ENCODE data around the gene TMEM198.

TMEM198 gene

DNA sequence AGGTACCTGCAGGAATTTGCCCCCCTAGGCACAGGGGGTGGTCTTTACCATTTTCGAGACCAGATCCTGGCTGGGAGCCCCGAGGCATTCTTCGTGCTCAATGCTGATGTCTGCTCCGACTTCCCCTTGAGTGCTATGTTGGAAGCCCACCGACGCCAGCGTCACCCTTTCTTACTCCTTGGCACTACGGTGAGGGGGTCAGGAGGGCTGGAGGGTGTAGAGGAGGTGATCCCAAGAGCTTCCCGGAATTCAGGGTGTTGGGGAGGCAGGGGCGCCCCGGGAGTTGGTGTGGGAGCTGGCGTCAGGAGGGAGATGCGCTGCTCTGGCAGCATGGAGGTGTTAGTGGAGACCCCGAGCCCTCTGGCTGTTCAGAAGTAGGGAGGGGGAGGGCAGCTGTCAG, 42.0 kb upstream of the TMEM198 start:
- peaks cover 20% of the 10 kb centered on the region for H3K4me1 ChIP-seq (ENCODE audit: control insufficient read depth, insufficient read depth, low read length)

DNA sequence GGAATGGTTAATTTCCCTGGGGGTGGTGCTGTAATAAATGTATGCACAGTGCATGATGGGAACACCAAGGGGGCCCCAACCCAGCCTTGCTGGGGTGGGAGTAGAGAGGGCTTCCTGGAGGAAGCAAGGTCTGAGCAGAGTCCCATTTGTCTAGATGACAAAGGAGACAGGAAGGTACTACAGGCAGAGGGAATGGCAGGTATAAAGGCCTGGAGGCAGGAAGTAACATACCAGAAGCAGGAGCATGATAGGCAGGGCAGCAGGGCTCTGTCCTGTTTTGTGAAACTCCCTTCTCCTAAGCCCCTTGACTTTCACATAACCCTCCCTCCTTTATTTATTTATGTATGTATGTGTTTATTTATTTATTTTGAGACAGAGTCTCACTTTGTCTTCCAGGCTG, 41.2 kb upstream of the TMEM198 start:
- peaks cover 25% of the 10 kb centered on the region for H3K4me1 ChIP-seq (ENCODE audit: control insufficient read depth, insufficient read depth, low read length)
- no peak overlapping the region for H3K9ac ChIP-seq (ENCODE audit: low read depth, low read length)
- peaks cover 2% of the 10 kb centered on the region for H3K27me3 ChIP-seq (ENCODE audit: control insufficient read depth, insufficient read depth, low read length)
- no peak overlapping the region for H3K4me3 ChIP-seq (ENCODE audit: low read depth, low read length)
- no peaks in the 10 kb centered on the region for H3K9me3 ChIP-seq (ENCODE audit: control insufficient read depth, insufficient read depth, low read length)
- peaks cover 29% of the 10 kb centered on the region for H3K36me3 ChIP-seq (ENCODE audit: control insufficient read depth, insufficient read depth, low read length)

More for the DNA sequence above, 42.0 kb upstream of the TMEM198 start:
- no peaks in the 10 kb centered on the region for H3K9me3 ChIP-seq (ENCODE audit: control insufficient read depth, insufficient read depth, low read length)
- H3K27me3 ChIP-seq (ENCODE audit: control insufficient read depth, insufficient read depth, low read length), result peaks cover 9% of the 10 kb centered on the region
- no peak overlapping the region for H3K4me3 ChIP-seq (ENCODE audit: low read depth, low read length)
- H3K9ac ChIP-seq (ENCODE audit: low read depth, low read length), result no peak overlapping the region
- H3K36me3 ChIP-seq (ENCODE audit: control insufficient read depth, insufficient read depth, low read length), result peaks cover 29% of the 10 kb centered on the region

- Histone ChIP-seq H3K27me3 (ENCODE audit: control insufficient read depth, insufficient read depth, low read length) (no peaks in the 10 kb centered on the region), H3K4me3 (ENCODE audit: low read depth, low read length) (no peak overlapping the region), H3K9ac (ENCODE audit: low read depth, low read length) (no peak overlapping the region), H3K9me3 (ENCODE audit: control insufficient read depth, insufficient read depth, low read length) (no peaks in the 10 kb centered on the region), H3K4me1 (ENCODE audit: control insufficient read depth, insufficient read depth, low read length) (peaks cover 19% of the 10 kb centered on the region), H3K36me3 (ENCODE audit: control insufficient read depth, insufficient read depth, low read length) (peaks cover 29% of the 10 kb centered on the region)
Observed at GRCh38 chr2:219505585-219505984, 38.2 kb upstream of the TMEM198 start.

GRCh38 chr2:219506153-219506801, 37.6 kb upstream of the TMEM198 start:
- Histone ChIP-seq H3K9ac (ENCODE audit: low read depth, low read length) (peak overlapping the region; percentile 74), H3K9me3 (ENCODE audit: control insufficient read depth, insufficient read depth, low read length) (no peaks in the 10 kb centered on the region), H3K27me3 (ENCODE audit: control insufficient read depth, insufficient read depth, low read length) (no peaks in the 10 kb centered on the region), H3K4me1 (ENCODE audit: control insufficient read depth, insufficient read depth, low read length) (peaks cover 22% of the 10 kb centered on the region), H3K4me3 (ENCODE audit: low read depth, low read length) (peak overlapping the region; percentile 8), H3K36me3 (ENCODE audit: control insufficient read depth, insufficient read depth, low read length) (peaks cover 29% of the 10 kb centered on the region)

GRCh38 chr2:219506802-219507526, 36.9 kb upstream of the TMEM198 start:
- Histone ChIP-seq H3K36me3 (ENCODE audit: control insufficient read depth, insufficient read depth, low read length) (peaks cover 29% of the 10 kb centered on the region), H3K9me3 (ENCODE audit: control insufficient read depth, insufficient read depth, low read length) (no peaks in the 10 kb centered on the region), H3K4me3 (ENCODE audit: low read depth, low read length) (peak overlapping the region; percentile 8), H3K4me1 (ENCODE audit: control insufficient read depth, insufficient read depth, low read length) (peaks cover 22% of the 10 kb centered on the region), H3K9ac (ENCODE audit: low read depth, low read length) (peak overlapping the region; percentile 74), H3K27me3 (ENCODE audit: control insufficient read depth, insufficient read depth, low read length) (peaks cover 3% of the 10 kb centered on the region)

DNA sequence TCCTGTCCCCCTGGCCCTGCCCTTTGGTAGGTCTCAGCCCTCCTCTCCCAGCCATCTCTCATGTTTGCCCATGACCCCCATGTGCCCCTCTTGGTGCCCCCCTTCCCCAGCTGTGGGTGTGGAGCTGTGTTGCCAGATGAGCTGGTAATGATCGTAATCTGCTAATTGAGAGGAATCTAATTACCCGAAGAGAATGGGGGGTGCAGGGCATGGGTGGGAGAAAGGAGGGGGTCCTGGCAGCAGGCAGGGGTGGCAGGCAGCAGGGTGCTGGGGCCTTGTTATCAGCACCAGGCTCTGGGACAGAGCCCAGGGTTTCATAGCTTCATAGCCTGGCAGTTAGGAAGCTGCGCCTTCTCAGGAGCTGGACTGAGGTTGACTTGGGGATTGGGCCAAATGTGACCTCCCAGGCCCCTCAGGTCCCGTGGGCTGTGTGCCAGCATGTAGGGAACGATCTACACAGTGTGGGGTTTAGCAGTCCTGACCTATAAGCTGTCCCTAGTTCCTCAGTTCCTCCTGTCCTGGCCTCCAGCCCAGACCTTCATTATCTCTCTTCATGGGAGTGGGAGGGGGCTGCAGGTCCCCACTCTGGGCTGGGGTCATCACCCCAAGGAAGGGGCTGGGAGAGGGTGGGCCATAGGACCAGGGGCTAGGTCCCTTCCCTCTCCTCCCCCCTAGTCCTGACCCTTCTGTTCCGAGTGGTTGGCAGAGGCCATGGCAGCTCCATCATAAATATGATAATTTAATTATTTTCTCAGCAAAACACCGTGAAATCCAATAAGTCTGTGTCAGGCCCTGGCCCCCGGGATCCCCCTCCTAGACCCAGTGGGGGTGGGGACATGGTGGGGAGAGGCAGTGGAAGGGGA, 36.0 kb upstream of the TMEM198 start:
- Histone ChIP-seq H3K4me1 (ENCODE audit: control insufficient read depth, insufficient read depth, low read length) (peaks cover 26% of the 10 kb centered on the region), H3K27me3 (ENCODE audit: control insufficient read depth, insufficient read depth, low read length) (peaks cover 12% of the 10 kb centered on the region), H3K9ac (ENCODE audit: low read depth, low read length) (peak overlapping the region; percentile 49), H3K9me3 (ENCODE audit: control insufficient read depth, insufficient read depth, low read length) (no peaks in the 10 kb centered on the region), H3K36me3 (ENCODE audit: control insufficient read depth, insufficient read depth, low read length) (peaks cover 25% of the 10 kb centered on the region), H3K4me3 (ENCODE audit: low read depth, low read length) (no peak overlapping the region)

DNA sequence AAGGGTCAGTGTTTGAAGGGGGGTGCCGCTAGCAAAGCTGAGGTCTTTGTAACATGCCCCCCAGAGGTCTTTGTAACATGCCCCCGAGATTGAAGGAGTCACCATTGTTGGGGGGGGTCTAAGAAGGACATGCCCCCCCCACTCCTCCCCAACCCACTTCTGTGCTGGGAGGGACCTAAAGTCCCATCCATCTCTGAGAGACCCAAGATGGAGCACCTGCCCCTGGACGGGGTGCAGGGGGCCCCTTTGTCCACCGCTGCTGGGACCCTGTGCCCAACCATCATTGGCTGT, 35.4 kb upstream of the TMEM198 start:
- Histone ChIP-seq H3K36me3 (ENCODE audit: control insufficient read depth, insufficient read depth, low read length) (peaks cover 23% of the 10 kb centered on the region), H3K9ac (ENCODE audit: low read depth, low read length) (no peak overlapping the region), H3K4me3 (ENCODE audit: low read depth, low read length) (no peak overlapping the region), H3K9me3 (ENCODE audit: control insufficient read depth, insufficient read depth, low read length) (no peaks in the 10 kb centered on the region), H3K4me1 (ENCODE audit: control insufficient read depth, insufficient read depth, low read length) (peaks cover 26% of the 10 kb centered on the region), H3K27me3 (ENCODE audit: control insufficient read depth, insufficient read depth, low read length) (peaks cover 18% of the 10 kb centered on the region)

DNA sequence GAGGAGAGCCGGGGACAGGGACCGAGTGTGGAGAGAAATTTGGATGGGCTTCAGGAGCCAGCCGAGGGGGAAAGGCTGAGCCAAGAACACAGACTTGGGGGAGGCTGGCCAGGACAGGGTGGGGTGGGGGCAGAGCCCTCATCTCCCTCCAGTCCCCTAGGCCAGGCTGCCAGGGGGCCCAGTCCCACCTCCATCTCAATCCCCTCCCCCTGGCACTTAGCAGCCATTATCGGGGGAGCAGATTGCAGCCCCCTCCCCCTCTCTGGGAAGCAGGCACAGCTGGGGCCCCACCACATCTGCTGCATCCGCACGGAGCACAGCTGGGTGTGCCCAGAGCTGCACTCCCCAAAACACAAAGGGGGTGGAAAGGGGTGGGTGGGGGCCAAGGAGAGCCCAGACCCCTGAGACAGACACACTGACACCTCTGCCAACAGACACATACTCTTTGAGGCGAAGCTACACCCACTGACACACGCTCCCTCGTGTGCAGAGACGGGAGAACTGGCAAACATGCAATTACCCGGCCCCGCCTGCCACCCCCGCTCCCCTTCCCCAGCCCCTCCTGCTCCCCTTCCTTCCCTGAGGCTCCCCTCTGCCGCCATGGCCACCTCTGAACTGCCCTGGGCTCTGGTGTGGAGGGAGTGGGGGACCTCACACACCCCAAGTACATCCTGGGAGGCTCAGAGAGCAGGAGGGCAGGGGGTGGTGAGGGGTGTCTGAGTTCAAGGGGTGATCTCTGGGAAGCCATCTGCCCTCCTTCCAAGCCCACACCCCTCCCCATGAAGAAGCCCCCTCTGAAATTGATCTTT, 34.7 kb upstream of the TMEM198 start:
- Histone ChIP-seq H3K4me1 (ENCODE audit: control insufficient read depth, insufficient read depth, low read length) (peaks cover 28% of the 10 kb centered on the region), H3K4me3 (ENCODE audit: low read depth, low read length) (peak overlapping the region; percentile 56), H3K27me3 (ENCODE audit: control insufficient read depth, insufficient read depth, low read length) (peaks cover 25% of the 10 kb centered on the region), H3K9me3 (ENCODE audit: control insufficient read depth, insufficient read depth, low read length) (no peaks in the 10 kb centered on the region), H3K36me3 (ENCODE audit: control insufficient read depth, insufficient read depth, low read length) (peaks cover 15% of the 10 kb centered on the region), H3K9ac (ENCODE audit: low read depth, low read length) (no peak overlapping the region)

DNA sequence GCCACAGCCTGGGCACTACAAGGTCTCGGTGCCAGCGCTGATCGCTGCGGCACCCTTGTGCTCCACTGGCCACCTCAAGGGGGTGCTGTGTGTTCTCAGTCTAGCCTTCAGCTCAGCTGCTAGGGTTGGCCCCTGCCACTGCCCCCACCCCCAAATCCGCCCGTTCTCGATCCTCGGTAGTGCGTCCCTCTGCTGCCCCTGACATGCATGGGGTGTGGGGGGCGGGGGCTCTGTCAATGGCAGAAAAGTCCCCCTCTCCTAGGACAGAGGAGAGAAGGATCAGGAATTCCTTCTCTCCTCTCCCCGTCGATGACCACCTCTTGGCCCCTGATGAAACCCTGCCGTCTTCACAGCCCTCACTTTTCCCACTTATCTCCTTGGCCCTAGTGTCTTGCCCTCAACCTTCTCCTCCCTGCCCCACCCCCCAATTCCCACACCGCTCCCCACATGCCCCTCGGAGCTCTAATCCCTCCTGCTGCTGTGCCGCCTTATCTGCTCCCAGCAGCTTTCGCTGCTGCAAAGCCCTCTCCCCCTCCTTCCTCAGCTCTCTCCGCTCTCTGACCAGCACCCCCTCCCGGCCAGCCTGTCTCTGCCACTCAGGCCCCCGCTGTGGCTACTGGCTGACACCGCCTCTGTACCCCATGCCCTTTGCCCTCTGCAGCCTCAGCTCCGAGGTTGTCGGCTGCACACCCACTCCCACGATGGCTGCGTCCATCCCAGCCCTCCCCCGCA, 33.9 kb upstream of the TMEM198 start:
- Histone ChIP-seq H3K4me1 (ENCODE audit: control insufficient read depth, insufficient read depth, low read length) (peaks cover 28% of the 10 kb centered on the region), H3K4me3 (ENCODE audit: low read depth, low read length) (peak overlapping the region; percentile 56), H3K27me3 (ENCODE audit: control insufficient read depth, insufficient read depth, low read length) (peaks cover 33% of the 10 kb centered on the region), H3K36me3 (ENCODE audit: control insufficient read depth, insufficient read depth, low read length) (peaks cover 12% of the 10 kb centered on the region), H3K9me3 (ENCODE audit: control insufficient read depth, insufficient read depth, low read length) (no peaks in the 10 kb centered on the region), H3K9ac (ENCODE audit: low read depth, low read length) (no peak overlapping the region)

- no peaks in the 10 kb centered on the region for H3K9me3 ChIP-seq (ENCODE audit: control insufficient read depth, insufficient read depth, low read length)
- peaks cover 9% of the 10 kb centered on the region for H3K36me3 ChIP-seq (ENCODE audit: control insufficient read depth, insufficient read depth, low read length)
- H3K4me3 ChIP-seq (ENCODE audit: low read depth, low read length), result peak overlapping the region; percentile 56
- peaks cover 37% of the 10 kb centered on the region for H3K27me3 ChIP-seq (ENCODE audit: control insufficient read depth, insufficient read depth, low read length)
- H3K9ac ChIP-seq (ENCODE audit: low read depth, low read length), result no peak overlapping the region
- H3K4me1 ChIP-seq (ENCODE audit: control insufficient read depth, insufficient read depth, low read length), result peaks cover 28% of the 10 kb centered on the region
Observed at GRCh38 chr2:219510512-219511135, 33.2 kb upstream of the TMEM198 start.

Data from iPS-15b (cell line).